NB4 (cell line): ENCODE results near the gene SH3BGRL3.

Source experiments
- CTCF ChIP-seq: IDR thresholded peaks from one replicate; pipeline ENCODE4 v1.5.1; 2012; ENCODE audit warnings: low read depth, low read length
- TF ChIP-seq, protein P1 (sequence below): IDR thresholded peaks from 2 replicates; pipeline ENCODE4 v1.6.1; 2011; ENCODE audit warnings: low read depth, low read length

GRCh38 chr1:26265405-26265804, 14.5 kb upstream of the SH3BGRL3 start:
- TF ChIP-seq, protein P1, sequence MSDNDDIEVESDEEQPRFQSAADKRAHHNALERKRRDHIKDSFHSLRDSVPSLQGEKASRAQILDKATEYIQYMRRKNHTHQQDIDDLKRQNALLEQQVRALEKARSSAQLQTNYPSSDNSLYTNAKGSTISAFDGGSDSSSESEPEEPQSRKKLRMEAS: no peak
- TF ChIP-seq CTCF: no peak
